AG10803 (cell line): ENCODE data around the gene PHYKPL.
"Not testable (repeated sequence)": the region's sequence is repeated elsewhere in the genome, so short reads cannot be mapped to it uniquely, and the experiment has no call there.

Source experiments
- DNase-seq: peaks from one replicate; pipeline ENCODE4 v3.0.0; 2010; ENCODE audit warnings: low read depth
- H3K4me3 ChIP-seq: 2 replicates; pipeline ENCODE4 v1.5.1; 2011; ENCODE audit warnings: mild to moderate bottlenecking, low read length, control low read depth
- TF ChIP-seq, protein P1 (sequence below): conservative IDR thresholded peaks from 2 replicates; pipeline ENCODE4 v1.5.1; 2011; ENCODE audit warnings: mild to moderate bottlenecking, low read length, control low read depth, inconsistent platforms

Gene PHYKPL

DNA sequence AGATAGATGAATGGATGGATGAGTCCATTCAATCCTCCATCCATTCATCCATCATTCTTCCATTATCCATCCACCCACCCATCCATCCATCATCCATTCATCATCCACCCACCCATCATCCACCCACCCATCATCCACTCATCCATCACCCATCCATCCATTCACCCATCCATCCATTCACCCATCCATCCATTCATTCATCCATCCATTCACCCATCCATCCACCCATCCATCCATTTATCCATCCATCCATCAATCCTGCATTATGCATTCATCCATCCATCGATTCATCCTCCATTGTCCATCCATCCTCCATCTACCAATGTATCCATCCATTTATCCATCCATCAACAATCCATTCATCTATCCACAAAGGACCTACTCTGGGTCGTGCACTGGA, 12.8 kb upstream of the PHYKPL start:
- H3K4me3 ChIP-seq, result no peak overlapping the region
- TF ChIP-seq, protein P1, sequence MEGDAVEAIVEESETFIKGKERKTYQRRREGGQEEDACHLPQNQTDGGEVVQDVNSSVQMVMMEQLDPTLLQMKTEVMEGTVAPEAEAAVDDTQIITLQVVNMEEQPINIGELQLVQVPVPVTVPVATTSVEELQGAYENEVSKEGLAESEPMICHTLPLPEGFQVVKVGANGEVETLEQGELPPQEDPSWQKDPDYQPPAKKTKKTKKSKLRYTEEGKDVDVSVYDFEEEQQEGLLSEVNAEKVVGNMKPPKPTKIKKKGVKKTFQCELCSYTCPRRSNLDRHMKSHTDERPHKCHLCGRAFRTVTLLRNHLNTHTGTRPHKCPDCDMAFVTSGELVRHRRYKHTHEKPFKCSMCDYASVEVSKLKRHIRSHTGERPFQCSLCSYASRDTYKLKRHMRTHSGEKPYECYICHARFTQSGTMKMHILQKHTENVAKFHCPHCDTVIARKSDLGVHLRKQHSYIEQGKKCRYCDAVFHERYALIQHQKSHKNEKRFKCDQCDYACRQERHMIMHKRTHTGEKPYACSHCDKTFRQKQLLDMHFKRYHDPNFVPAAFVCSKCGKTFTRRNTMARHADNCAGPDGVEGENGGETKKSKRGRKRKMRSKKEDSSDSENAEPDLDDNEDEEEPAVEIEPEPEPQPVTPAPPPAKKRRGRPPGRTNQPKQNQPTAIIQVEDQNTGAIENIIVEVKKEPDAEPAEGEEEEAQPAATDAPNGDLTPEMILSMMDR, result no peak
- no peak for DNase-seq

GRCh38 chr5:178244576-178244975, 12.0 kb upstream of the PHYKPL start:
- peak; percentile 26 for DNase-seq
- H3K4me3 ChIP-seq, result no peak overlapping the region
- TF ChIP-seq, protein P1, result no peak

- H3K4me3 ChIP-seq, result no peak overlapping the region
- TF ChIP-seq, protein P1, result no peak
- no peak for DNase-seq
Measured at GRCh38 chr5:178242416-178242815, 9.8 kb upstream of the PHYKPL start.

DNA sequence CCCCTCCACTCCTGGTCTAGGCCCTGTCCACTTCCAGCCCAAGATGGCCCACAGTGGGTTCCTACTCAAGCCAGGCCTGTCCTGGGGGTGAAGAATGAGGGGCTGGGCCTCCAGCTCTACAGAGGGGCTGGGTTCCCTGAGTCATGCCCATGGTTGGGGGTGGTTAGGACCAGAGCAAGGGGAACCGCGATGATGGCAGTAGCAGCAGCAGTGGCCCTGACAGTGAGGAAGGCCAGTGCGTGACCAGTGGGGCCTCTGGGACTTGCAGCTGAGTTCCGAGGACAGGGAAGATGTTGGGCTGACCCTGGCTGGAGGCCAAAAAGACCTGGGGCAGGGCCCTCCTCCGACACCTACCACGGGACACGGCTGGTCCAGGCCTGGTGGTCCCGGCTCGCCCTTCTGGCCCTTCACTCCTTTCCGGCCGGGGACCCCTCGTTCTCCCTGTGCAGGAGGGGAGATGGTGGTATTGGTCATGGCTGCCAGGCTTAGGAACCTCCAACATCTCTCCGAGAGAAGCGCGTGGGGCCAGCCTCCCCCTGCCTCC, 9.2 kb upstream of the PHYKPL start:
- no peak overlapping the region for H3K4me3 ChIP-seq
- DNase-seq, result no peak
- TF ChIP-seq, protein P1, result no peak

- DNase-seq, result no peak
- no peak overlapping the region for H3K4me3 ChIP-seq
Measured at GRCh38 chr5:178241231-178241663, 8.6 kb upstream of the PHYKPL start.

GRCh38 chr5:178240766-178241165, 8.2 kb upstream of the PHYKPL start:
- no peak overlapping the region for H3K4me3 ChIP-seq
- DNase-seq, result no peak
- TF ChIP-seq, protein P1, result no peak

More at GRCh38 chr5:178241231-178241663, 8.6 kb upstream of the PHYKPL start:
- TF ChIP-seq, protein P1, result no peak

DNA sequence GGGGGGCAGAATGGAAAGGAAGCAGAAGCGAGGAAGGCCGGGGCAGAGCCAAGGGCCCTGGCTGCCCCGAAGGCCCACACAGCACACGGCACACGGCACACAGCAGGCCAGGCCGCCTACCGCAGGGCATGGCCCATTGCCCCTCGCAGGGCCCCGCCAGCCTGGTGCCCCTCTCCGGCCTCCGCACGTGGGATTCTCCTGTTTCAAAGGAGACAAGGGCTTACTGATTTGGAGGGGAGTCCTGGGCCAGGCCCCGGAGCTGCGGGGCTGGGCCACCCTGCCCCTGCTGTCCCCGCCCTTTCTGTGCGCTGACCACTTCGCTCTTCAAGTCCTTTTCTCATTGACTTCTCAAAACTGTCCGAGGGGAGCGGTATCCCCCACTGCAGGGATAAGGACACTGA, 7.7 kb upstream of the PHYKPL start:
- TF ChIP-seq, protein P1, result no peak
- H3K4me3 ChIP-seq, result no peak overlapping the region
- no peak for DNase-seq

DNA sequence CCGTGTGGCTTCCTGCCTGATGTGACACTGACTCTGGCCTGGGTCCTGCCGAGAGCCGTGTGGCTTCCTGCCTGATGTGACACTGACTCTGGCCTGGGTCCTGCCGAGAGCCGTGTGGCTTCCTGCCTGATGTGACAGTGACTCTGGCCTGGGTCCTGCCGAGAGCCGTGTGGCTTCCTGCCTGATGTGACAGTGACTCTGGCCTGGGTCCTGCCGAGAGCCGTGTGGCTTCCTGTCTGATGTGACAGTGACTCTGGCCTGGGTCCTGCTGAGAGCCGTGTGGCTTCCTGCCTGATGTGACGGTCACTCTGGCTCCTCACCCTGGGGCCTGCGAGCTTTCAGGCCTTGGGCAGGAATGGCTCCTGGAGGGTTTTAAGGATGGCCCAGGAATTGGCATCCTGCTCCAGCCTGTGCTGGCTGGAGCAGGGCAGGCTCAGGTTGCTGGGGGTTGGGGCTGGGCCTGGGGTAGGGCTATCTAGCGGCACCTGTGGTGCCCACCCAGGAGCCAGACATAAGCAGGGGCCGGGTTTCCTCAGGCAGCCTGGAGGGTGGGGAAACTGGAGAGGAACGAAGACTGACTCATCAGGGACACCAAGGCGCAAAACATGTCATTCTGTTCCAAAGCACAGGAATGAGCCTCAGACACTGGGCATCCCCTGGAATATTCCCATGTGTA, 7.2 kb upstream of the PHYKPL start:
- not testable (repeated sequence) for H3K4me3 ChIP-seq
- peak; percentile 40 for DNase-seq
